K562 (cell line): ENCODE data around the gene TLCD1. TPM values are rescaled to one million over a fixed set of nuclear protein-coding genes. Genes with fewer than 3 reads are reported as not detected.
A peak's percentile ranks its signal among the peaks of the same experiment; 100 is the strongest.

Source experiments
- CREM ChIP-seq: IDR thresholded peaks from 2 replicates; pipeline ENCODE4 v1.6.1; 2014; ENCODE audit warnings: antibody characterized with exemption, low read depth
- FOXP1 ChIP-seq: sonication (generic); formaldehyde crosslinking; IDR thresholded peaks from 2 replicates; pipeline ENCODE4 v1.8.0; 2022; ENCODE audit warnings: mild to moderate bottlenecking, missing genetic modification reagents
- GABPB2 ChIP-seq: fragments of 250-450 bp; sonication (Bioruptor Pico); conservative IDR thresholded peaks from 2 replicates; pipeline ENCODE4 v1.5.1; 2021; ENCODE audit warnings: mild to moderate bottlenecking
- HMBOX1 ChIP-seq: sonication (generic); IDR thresholded peaks from 2 replicates; pipeline ENCODE4 v1.6.1; 2016
- HMG20B ChIP-seq: fragments of 250-450 bp; sonication (Bioruptor Pico); IDR thresholded peaks from 2 replicates; pipeline ENCODE4 v1.5.0; 2021; ENCODE audit warnings: mild to moderate bottlenecking
- HNRNPLL ChIP-seq: fragments of 200-400 bp; formaldehyde crosslinking; IDR thresholded peaks from 2 replicates; pipeline ENCODE4 v1.6.1; 2017; ENCODE audit warnings: low read length, low read depth, mild to moderate bottlenecking; ENCODE audit not compliant: poor library complexity, severe bottlenecking
- HNRNPUL1 ChIP-seq: fragments of 200-400 bp; formaldehyde crosslinking; IDR thresholded peaks from 2 replicates; pipeline ENCODE4 v1.6.1; 2017; ENCODE audit warnings: low read length
- KDM5B ChIP-seq: fragments of 200-600 bp; sonication (generic); IDR thresholded peaks from 2 replicates; pipeline ENCODE4 v1.6.1; 2012; ENCODE audit warnings: low read depth, mild to moderate bottlenecking, moderate library complexity, low read length, control low read depth, inconsistent platforms; ENCODE audit not compliant: insufficient replicate concordance
- KLF1 ChIP-seq: fragments of 450-650 bp; IDR thresholded peaks from 2 replicates; pipeline ENCODE4 v1.6.1; 2016; ENCODE audit warnings: missing genetic modification characterization, missing compliant biosample characterization
- MED1 ChIP-seq: sonication (generic); formaldehyde crosslinking; IDR thresholded peaks from 2 replicates; pipeline ENCODE4 v1.8.1; 2023; ENCODE audit warnings: missing genetic modification reagents, borderline replicate concordance
- NFE2L1 ChIP-seq: fragments of 450-650 bp; IDR thresholded peaks from 2 replicates; pipeline ENCODE4 v1.6.1; 2016; ENCODE audit warnings: missing genetic modification characterization, low read depth, mild to moderate bottlenecking, missing compliant biosample characterization, moderate library complexity, borderline replicate concordance
- PTRF ChIP-seq: fragments of 450-650 bp; IDR thresholded peaks from 2 replicates; pipeline ENCODE4 v1.6.1; 2016; ENCODE audit warnings: mild to moderate bottlenecking, missing genetic modification characterization, missing compliant biosample characterization
- PYGO2 ChIP-seq: fragments of 450-650 bp; IDR thresholded peaks from 2 replicates; pipeline ENCODE4 v1.6.1; 2016; ENCODE audit warnings: mild to moderate bottlenecking, missing genetic modification characterization, moderate library complexity, missing compliant biosample characterization
- RBM17 ChIP-seq: fragments of 200-400 bp; formaldehyde crosslinking; IDR thresholded peaks from 2 replicates; pipeline ENCODE4 v1.6.1; 2017; ENCODE audit warnings: low read depth, mild to moderate bottlenecking, low read length, borderline replicate concordance
- REST ChIP-seq, 2 experiments: fragments of 450-650 bp; formaldehyde crosslinking in 1 of 2; IDR thresholded peaks; 2 replicates each; pipeline versions ENCODE4 v1.4.0 to v1.6.1; 2014 to 2020; ENCODE audit warnings: mild to moderate bottlenecking in 2 of 2, borderline replicate concordance in 1 of 2, low read depth in 1 of 2
- RFX7 ChIP-seq: fragments of 250-450 bp; sonication (Bioruptor Pico); IDR thresholded peaks from 2 replicates; pipeline ENCODE4 v1.5.1; 2021; ENCODE audit warnings: mild to moderate bottlenecking
- SIN3B ChIP-seq: fragments of 450-650 bp; IDR thresholded peaks from 2 replicates; pipeline ENCODE4 v1.6.1; 2017; ENCODE audit warnings: low read depth, mild to moderate bottlenecking, moderate library complexity
- ZNF507 ChIP-seq: conservative IDR thresholded peaks from 2 replicates; pipeline ENCODE4 v1.6.1; 2017; ENCODE audit warnings: missing genetic modification characterization, missing compliant biosample characterization
- polyA plus RNA-seq, 8 experiments: library from polyadenylated mRNA; depleted of rRNA in 4 of 8; stranded (reverse) in 5 of 8; unstranded in 3 of 8; fragments of >200 nt; fragmentation: Nextera tagmentation in 2 of 8; fragmentation: Illumina TruSeq in 1 of 8; extraction: Ambion mirVana in 2 of 8; extraction: Trizol in 1 of 8; gene quantifications; 2 replicates each; pipeline versions ENCODE4 v1.2.1 to v1.2.3, GENCODE V29; 2011 to 2014; ENCODE audit warnings: inconsistent platforms in 1 of 8, missing spikeins in 1 of 8
- total RNA-seq, 7 experiments: library from RNA; depleted of rRNA in 6 of 7; stranded (reverse); fragments of >200 nt in 6 of 7; fragmentation: Illumina TruSeq in 2 of 7; extraction: Trizol in 2 of 7; gene quantifications; 2 replicates each; pipeline versions ENCODE4 v1.2.1 to v1.2.3, GENCODE V29; 2011 to 2021; ENCODE audit warnings: low replicate concordance in 1 of 7

TLCD1 gene
- total and polyA plus RNA-seq, 9 of the 15 experiments (the other 6 are each of a cell fraction or from before 2014, with no cell fraction given): 6.8 to 37.7 (median 21.7) TPM

DNA sequence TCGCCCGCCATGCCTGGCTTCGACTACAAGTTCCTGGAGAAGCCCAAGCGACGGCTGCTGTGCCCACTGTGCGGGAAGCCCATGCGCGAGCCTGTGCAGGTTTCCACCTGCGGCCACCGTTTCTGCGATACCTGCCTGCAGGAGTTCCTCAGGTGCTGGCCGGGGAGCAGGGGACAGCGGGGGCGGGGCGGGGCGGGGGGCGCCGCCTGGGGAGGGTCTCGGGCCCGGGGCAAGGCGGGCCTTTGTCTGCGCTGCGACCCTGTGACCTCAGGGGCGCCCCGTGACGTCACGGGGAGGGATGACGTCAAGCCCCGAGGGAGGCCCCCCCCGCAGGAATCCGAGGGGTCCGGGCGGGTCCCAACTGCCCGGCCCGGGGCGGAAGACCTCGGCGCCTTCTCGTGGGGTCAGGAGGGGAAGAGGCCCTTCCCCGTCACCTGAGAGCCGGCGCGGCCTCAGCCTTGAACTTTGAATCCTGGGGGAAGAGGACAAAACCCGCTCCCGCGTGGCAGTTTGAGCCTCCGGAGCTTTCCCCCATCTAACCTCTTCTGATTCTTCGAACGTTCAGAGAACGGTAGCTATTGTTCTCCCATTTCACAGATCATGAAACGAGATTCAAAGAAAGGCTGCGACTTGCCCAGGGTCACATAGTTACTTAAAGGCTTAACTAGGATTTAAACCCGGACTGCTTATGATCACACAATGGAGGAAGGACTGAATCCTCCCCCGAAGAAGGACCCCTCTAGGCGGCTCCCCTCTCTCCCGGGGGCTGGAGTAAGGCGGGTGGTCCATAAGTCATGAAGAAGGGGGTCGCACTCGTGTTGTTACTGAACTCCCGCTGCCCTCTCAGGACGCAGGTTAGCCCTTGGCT, 18.3 kb upstream of the TLCD1 start (continued):
- TF ChIP-seq HNRNPLL (no peak), GABPB2 (CRISPR knock-in tag) (no peak), REST (IDR thresholded peaks at IDR 0.05; ENCODE audit: borderline replicate concordance) (no peak), REST (CRISPR knock-in tag; IDR thresholded peaks at IDR 0.05; ENCODE audit: low read depth) (no peak; the same call in 1 of the 2 replicates), KDM5B (peak; percentile 75), HMG20B (CRISPR knock-in tag) (no peak), KLF1 (no peak), PTRF (no peak), FOXP1 (CRISPR knock-in tag) (peak; percentile 96), CREM (peak; percentile 98), MED1 (CRISPR knock-in tag) (no peak), SIN3B (no peak), PYGO2 (tag) (no peak), HNRNPUL1 (no peak), RBM17 (no peak), NFE2L1 (tag) (no peak), RFX7 (CRISPR knock-in tag) (no peak), HMBOX1 (no peak), ZNF507 (tag) (no peak)
